Neural progenitor cell (in vitro differentiated cells): ENCODE data around the gene CETP.

ENCODE experiments used
- EZH2phosphoT487 ChIP-seq: fragments of 200-600 bp; sonication (generic); IDR thresholded peaks from 2 replicates; pipeline ENCODE4 v1.6.1; 2017; ENCODE audit warnings: antibody characterized with exemption
- TF ChIP-seq, protein P1 (sequence below): fragments of 200-600 bp; sonication (generic); IDR thresholded peaks from 2 replicates; pipeline ENCODE4 v1.5.1; 2017; ENCODE audit warnings: antibody characterized with exemption, mild to moderate bottlenecking

DNA sequence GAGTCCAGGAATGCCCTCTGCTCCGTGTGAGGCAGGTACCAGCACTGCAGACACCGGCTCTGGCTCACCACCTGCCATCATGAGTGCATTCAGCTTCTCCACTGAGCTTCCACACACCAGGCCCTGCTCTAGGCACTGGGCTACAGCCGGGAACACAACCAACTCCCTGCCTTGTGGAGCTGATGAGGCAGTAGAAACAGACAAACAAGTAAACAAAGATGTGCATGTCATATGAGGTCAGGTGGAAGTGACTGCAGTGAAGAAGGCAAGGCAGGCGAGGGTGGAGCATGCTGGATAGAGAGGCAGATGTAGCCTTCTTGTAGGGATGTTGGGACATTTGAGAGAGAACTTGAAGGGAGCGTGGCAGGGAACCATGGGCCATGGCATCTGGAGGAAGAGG is 32.6 kb downstream of the CETP start:
- TF ChIP-seq, protein P1, sequence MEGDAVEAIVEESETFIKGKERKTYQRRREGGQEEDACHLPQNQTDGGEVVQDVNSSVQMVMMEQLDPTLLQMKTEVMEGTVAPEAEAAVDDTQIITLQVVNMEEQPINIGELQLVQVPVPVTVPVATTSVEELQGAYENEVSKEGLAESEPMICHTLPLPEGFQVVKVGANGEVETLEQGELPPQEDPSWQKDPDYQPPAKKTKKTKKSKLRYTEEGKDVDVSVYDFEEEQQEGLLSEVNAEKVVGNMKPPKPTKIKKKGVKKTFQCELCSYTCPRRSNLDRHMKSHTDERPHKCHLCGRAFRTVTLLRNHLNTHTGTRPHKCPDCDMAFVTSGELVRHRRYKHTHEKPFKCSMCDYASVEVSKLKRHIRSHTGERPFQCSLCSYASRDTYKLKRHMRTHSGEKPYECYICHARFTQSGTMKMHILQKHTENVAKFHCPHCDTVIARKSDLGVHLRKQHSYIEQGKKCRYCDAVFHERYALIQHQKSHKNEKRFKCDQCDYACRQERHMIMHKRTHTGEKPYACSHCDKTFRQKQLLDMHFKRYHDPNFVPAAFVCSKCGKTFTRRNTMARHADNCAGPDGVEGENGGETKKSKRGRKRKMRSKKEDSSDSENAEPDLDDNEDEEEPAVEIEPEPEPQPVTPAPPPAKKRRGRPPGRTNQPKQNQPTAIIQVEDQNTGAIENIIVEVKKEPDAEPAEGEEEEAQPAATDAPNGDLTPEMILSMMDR, result no peak
- no peak for TF ChIP-seq EZH2phosphoT487
